Common myeloid progenitor, CD34-positive (primary cell): ENCODE results near the gene SMIM41.
A peak's percentile ranks its signal among the peaks of the same experiment; 100 is the strongest.

ENCODE experiments used
- CTCF ChIA-PET: fragments of 350-600 bp; sonication (Branson Sonifier 250); formaldehyde crosslinking; loops from one replicate; lab custom pipeline; 2021; ENCODE audit warnings: antibody characterized with exemption; lab: Charles Lee
- POLR2A ChIA-PET: fragments of 350-600 bp; sonication (Branson Sonifier 250); formaldehyde crosslinking; loops from one replicate; lab custom pipeline; 2021; ENCODE audit warnings: antibody characterized with exemption; lab: Charles Lee
- DNase-seq, 3 donors: peaks; one replicate each; pipeline versions ENCODE4 v3.0.0 to v3.0.0-alpha.2; 2013
- H3K27ac ChIP-seq, 2 experiments: 1 replicate in 1 of 2; 2 replicates in 1 of 2; pipeline ENCODE4 v1.7.0; 2013; ENCODE audit warnings: inconsistent platforms in 2 of 2, low read length in 2 of 2, mild to moderate bottlenecking in 2 of 2, low read depth in 1 of 2, moderate library complexity in 1 of 2; ENCODE audit not compliant: severe bottlenecking in 2 of 2, insufficient read depth in 1 of 2, poor library complexity in 1 of 2
- H3K27me3 ChIP-seq, 5 experiments: replicated peaks in 2 of 5; 1 replicate in 3 of 5; 2 replicates in 2 of 5; pipeline versions ENCODE4 v1.6.1 to v1.7.0; 2013; ENCODE audit warnings: low read length in 4 of 5, mild to moderate bottlenecking in 2 of 5, moderate library complexity in 2 of 5, inconsistent platforms in 1 of 5; ENCODE audit not compliant: insufficient read depth in 5 of 5, control insufficient read depth in 4 of 5
- H3K36me3 ChIP-seq, 4 experiments: 1 replicate in 2 of 4; 2 replicates in 2 of 4; pipeline versions ENCODE4 v1.6.1 to v1.7.0; 2013; ENCODE audit warnings: low read length in 3 of 4, control low read depth in 1 of 4, mild to moderate bottlenecking in 1 of 4; ENCODE audit not compliant: control insufficient read depth in 4 of 4, insufficient read depth in 4 of 4
- H3K4me1 ChIP-seq, 4 experiments: 1 replicate in 3 of 4; 2 replicates in 1 of 4; pipeline versions ENCODE4 v1.6.1 to v1.7.1; 2013; ENCODE audit warnings: low read length in 3 of 4, mild to moderate bottlenecking in 3 of 4, control low read depth in 1 of 4, inconsistent platforms in 1 of 4, moderate library complexity in 1 of 4; ENCODE audit not compliant: control insufficient read depth in 4 of 4, insufficient read depth in 4 of 4; ENCODE audit errors: control extremely low read depth in 1 of 4
- H3K4me3 ChIP-seq, 7 experiments: 1 replicate in 4 of 7; 2 replicates in 3 of 7; pipeline versions ENCODE4 v1.5.1 to v1.7.0; 2013; ENCODE audit warnings: mild to moderate bottlenecking in 7 of 7, low read length in 6 of 7, moderate library complexity in 6 of 7, inconsistent platforms in 2 of 7, low read depth in 2 of 7, control low read depth in 1 of 7; ENCODE audit not compliant: insufficient read depth in 4 of 7, control insufficient read depth in 1 of 7; ENCODE audit errors: extremely low read depth in 1 of 7
- H3K9me3 ChIP-seq, 5 experiments: 1 replicate in 4 of 5; 2 replicates in 1 of 5; pipeline versions ENCODE4 v1.6.1 to v1.7.1; 2013; ENCODE audit warnings: low read length in 4 of 5, mild to moderate bottlenecking in 2 of 5, inconsistent platforms in 1 of 5, low read depth in 1 of 5, moderate library complexity in 1 of 5; ENCODE audit not compliant: control insufficient read depth in 4 of 5, insufficient read depth in 2 of 5; ENCODE audit errors: control extremely low read depth in 1 of 5
- WGBS: methylation state at CpG from one replicate; pipeline ENCODE4 v1.1.5; 2013; ENCODE audit not compliant: insufficient coverage; 5-methylcytosine and 5-hydroxymethylcytosine counted together

Gene SMIM41

DNA sequence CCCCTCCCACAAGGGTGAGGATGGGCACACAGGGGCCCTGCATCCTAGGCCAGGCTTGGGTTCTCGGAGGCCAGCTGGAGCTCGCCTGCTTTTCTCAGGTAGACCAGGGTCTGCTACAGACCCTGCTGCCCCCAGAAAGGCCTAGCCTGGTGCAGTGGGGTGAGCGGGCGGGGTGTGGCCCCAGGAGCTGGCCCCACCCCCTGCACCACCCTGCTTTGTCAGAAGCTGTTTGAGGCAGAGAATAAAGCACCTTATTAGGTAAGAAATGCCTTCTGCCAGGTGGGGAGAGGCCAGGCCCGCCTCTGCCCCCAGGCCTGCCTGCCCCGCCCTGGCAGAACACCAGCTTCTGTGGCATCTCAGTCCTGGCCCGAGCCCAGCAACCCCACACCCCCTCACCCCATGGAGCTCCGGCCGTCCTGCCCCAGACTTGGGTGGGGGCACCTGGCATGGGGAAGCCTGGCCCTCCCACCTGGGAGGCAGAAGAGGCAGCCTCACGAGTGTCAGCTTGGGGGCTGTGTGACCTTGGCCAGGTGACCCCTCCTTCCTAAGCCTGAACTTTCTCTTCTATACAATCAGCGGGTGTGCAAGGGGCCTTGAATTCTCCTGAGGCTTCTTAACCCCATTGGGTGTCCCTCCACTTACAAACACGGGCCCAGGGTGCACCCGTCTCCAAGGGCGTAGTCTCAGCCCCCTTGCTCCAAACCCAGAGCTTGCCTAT is 69.1 kb downstream of the SMIM41 start:
- Histone ChIP-seq H3K4me1 (peaks cover 0 to 10% (median 4%) of the 10 kb centered on the region in 4 experiments), H3K27ac (no peak overlapping the region), H3K36me3 (no peaks in the 10 kb centered on the region), H3K4me3 (no peak overlapping the region), H3K27me3 (peaks cover 0 to 16% (median 0%) of the 10 kb centered on the region in 5 experiments), H3K9me3 (no peaks in the 10 kb centered on the region)
- ChIA-PET CTCF (interaction anchor here (0.8 to 3.2 kb wide), 5 partner anchors 8 to 164 kb away, joined by 3 to 10 read pairs (median 3); no protein-coding TSS in a partner anchor), POLR2A (no interaction called here)
- WGBS, result 98% methylated on average over 8 of the region's 14 CpGs
- DNase-seq, result no peak

DNA sequence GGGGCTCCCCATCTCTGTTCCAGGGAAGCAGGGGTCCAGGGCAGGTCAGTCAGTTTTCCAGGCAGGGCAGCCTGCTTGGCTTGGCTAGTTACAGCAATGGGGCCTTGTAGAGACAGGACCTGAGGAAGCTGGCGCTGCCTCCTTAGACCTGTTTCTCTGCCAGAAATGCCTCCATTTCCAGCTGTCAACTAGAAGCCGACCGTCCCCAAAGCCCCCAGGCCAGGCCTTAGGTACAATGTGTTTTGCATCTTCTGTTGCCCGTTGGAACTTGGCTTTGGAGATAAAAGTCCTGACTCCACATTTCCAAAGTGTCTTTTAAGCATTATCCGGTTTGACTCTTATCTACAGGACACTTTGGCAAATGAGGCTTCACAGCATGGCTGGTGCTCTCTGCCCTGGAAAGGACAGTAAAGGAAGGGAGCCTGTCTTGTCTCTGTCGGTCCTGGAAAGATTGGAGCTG is 69.7 kb downstream of the SMIM41 start:
- H3K36me3 ChIP-seq, result no peaks in the 10 kb centered on the region
- POLR2A ChIA-PET, result no interaction called here
- WGBS, result 96% methylated on average over 6 of the region's 6 CpGs
- CTCF ChIA-PET, result interaction anchor here (0.8 to 3.2 kb wide), 6 partner anchors 8 to 236 kb away, joined by 3 to 10 read pairs (median 3); partner anchors contain the start of gene KRT84
- H3K9me3 ChIP-seq, result no peaks in the 10 kb centered on the region
- no peak overlapping the region for H3K4me3 ChIP-seq
- no peak for DNase-seq
- H3K4me1 ChIP-seq, result peaks cover 0 to 10% (median 4%) of the 10 kb centered on the region in 4 experiments
- no peak overlapping the region for H3K27ac ChIP-seq
- H3K27me3 ChIP-seq, result peaks cover 0 to 16% (median 2%) of the 10 kb centered on the region in 5 experiments

GRCh38 chr12:52149651-52150241 is 70.2 kb downstream of the SMIM41 start:
- no peak overlapping the region for H3K27ac ChIP-seq
- H3K27me3 ChIP-seq, result peaks cover 0 to 16% (median 2%) of the 10 kb centered on the region in 5 experiments
- H3K36me3 ChIP-seq, result no peaks in the 10 kb centered on the region
- ChIA-PET POLR2A (no interaction called here), CTCF (interaction anchor here (0.8 to 3.2 kb wide), 8 partner anchors 7 to 236 kb away, joined by 3 to 10 read pairs (median 3); partner anchors contain the start of gene KRT84)
- H3K4me1 ChIP-seq, result peaks cover 0 to 10% (median 4%) of the 10 kb centered on the region in 4 experiments
- DNase-seq, result no peak
- no peak overlapping the region for H3K4me3 ChIP-seq
- no peaks in the 10 kb centered on the region for H3K9me3 ChIP-seq
- 94% methylated on average over 4 of the region's 5 CpGs for WGBS

GRCh38 chr12:52151153-52151836 is 71.8 kb downstream of the SMIM41 start:
- peaks cover 0 to 16% (median 2%) of the 10 kb centered on the region in 5 experiments for H3K27me3 ChIP-seq
- no peaks in the 10 kb centered on the region for H3K9me3 ChIP-seq
- WGBS, result 95% methylated on average over 8 of the region's 10 CpGs
- DNase-seq, result no peak
- POLR2A ChIA-PET, result no interaction called here
- CTCF ChIA-PET, result interaction anchor here (1.0 to 1.7 kb wide), 6 partner anchors 13 to 188 kb away, joined by 3 to 4 read pairs (median 4); no protein-coding TSS in a partner anchor
- no peaks in the 10 kb centered on the region for H3K36me3 ChIP-seq
- no peak overlapping the region for H3K27ac ChIP-seq
- no peak overlapping the region for H3K4me3 ChIP-seq
- peaks cover 0 to 10% (median 4%) of the 10 kb centered on the region in 4 experiments for H3K4me1 ChIP-seq

DNA sequence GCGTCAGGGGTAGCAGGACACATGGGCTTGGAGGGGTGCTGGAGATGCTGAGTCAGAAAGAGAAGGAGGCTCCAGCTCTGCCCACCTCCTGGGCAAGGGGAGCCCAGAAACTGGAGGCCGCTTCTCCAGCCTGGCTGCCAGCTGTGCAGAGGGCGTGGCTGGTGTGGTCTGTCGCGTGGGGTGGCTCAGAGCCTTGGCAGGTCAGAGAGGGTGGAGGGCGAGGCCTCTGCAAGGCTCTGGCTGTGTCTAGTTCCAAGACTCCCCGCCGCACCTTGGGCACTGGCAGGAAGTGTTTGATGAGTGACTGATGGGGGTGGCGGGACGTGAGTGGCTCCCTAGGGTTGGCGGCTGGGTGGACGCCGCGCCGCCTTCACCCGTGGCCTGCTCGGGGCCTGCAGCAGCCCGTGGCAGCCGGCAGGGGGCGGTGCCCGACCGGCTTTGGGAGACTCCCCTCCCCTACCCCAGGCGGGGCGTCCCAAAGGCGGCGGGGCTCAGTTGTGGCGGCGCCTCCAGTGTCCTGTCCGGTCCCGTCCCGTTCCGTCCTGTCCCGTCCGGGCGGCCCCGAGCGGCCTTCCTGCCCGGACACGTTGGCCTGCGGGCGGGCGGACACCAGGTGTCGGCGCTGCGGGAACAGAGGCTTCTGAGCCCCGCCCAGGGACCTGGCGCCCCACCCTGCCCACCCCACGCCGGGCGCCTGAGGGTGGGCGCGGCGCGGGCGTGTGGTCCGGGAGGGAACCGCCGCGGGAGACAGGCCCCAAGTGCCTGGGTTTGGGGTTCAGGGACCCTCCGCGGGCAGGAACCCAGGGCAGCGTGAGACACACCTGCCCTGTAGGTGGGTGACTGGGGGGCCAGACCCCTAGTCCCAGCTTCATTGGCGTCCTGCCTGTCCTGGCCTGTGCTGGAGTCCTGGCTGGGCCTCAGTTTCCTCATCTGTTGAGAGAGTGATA is 72.6 kb downstream of the SMIM41 start:
- H3K27ac ChIP-seq, result no peak overlapping the region
- peaks cover 0 to 16% (median 2%) of the 10 kb centered on the region in 5 experiments for H3K27me3 ChIP-seq
- ChIA-PET POLR2A (no interaction called here), CTCF (interaction anchor here (1.0 to 1.4 kb wide), 5 partner anchors 8 to 187 kb away, joined by 3 to 4 read pairs (median 3); no protein-coding TSS in a partner anchor)
- H3K4me3 ChIP-seq, result peak overlapping the region in 3 of 7 experiments; percentile 24 to 58 (median 50)
- peak; percentile 61 to 80 (median 76) for DNase-seq
- no peaks in the 10 kb centered on the region for H3K36me3 ChIP-seq
- peaks cover 0 to 10% (median 4%) of the 10 kb centered on the region in 4 experiments for H3K4me1 ChIP-seq
- WGBS, result 9% methylated on average over 49 of the region's 63 CpGs
- no peaks in the 10 kb centered on the region for H3K9me3 ChIP-seq

GRCh38 chr12:52152905-52153317 is 73.4 kb downstream of the SMIM41 start:
- ChIA-PET CTCF (interaction anchor here (1.1 kb wide), 2 partner anchors 9 to 23 kb away, joined by 3 read pairs; no protein-coding TSS in a partner anchor), POLR2A (no interaction called here)
- Histone ChIP-seq H3K36me3 (no peaks in the 10 kb centered on the region), H3K4me3 (no peak overlapping the region), H3K9me3 (no peaks in the 10 kb centered on the region), H3K27me3 (peaks cover 0 to 16% (median 2%) of the 10 kb centered on the region in 5 experiments), H3K4me1 (peaks cover 0 to 10% (median 4%) of the 10 kb centered on the region in 4 experiments), H3K27ac (no peak overlapping the region)
- 86% methylated on average over 5 of the region's 5 CpGs for WGBS
- no peak for DNase-seq
